SK-N-SH (cell line): Measurements from ENCODE around the gene CHAC1. TPM values are rescaled to one million over a fixed set of nuclear protein-coding genes. Genes with fewer than 3 reads are reported as not detected.

ENCODE experiments used
- CTCF ChIA-PET: fragments of 300-600, 350-600 bp; formaldehyde crosslinking; extraction: SDS; loops from one replicate; lab custom pipeline; 2021; lab: Yijun Ruan, JAX
- POLR2A ChIA-PET: fragments of 350-600 bp; sonication (Branson Sonifier 250); formaldehyde crosslinking; extraction: SDS; loops from one replicate; lab custom pipeline; 2020; ENCODE audit warnings: antibody characterized with exemption, inconsistent platforms; lab: Yijun Ruan, JAX
- DNase-seq: peaks from one replicate; pipeline ENCODE4 v3.0.0; 2012
- H2AFZ ChIP-seq: fragments of 200-600 bp; sonication (generic); 2 replicates; pipeline ENCODE4 v1.8.1; 2016; ENCODE audit warnings: antibody characterized with exemption, mild to moderate bottlenecking, low read depth
- H3F3A ChIP-seq: fragments of 200-600 bp; sonication (generic); replicated peaks from 2 replicates; pipeline ENCODE3; 2016; ENCODE audit warnings: antibody characterized with exemption, mild to moderate bottlenecking; ENCODE audit not compliant: insufficient read depth
- H3K27ac ChIP-seq, 2 experiments: fragments of 200-500 bp in 1 of 2; fragments of 200-600 bp in 1 of 2; sonication (Bioruptor generic) in 1 of 2; sonication (generic), shearing (Covaris generic) in 1 of 2; 2 replicates each; pipeline versions ENCODE4 v1.5.1 to v1.6.1; 2014 to 2016; ENCODE audit warnings: low read depth in 2 of 2, inconsistent platforms in 1 of 2, low read length in 1 of 2, mild to moderate bottlenecking in 1 of 2, mixed read lengths in 1 of 2
- H3K27me3 ChIP-seq: fragments of 200-600 bp; sonication (generic), shearing (Covaris generic); 2 replicates; pipeline ENCODE4 v1.6.1; 2016; ENCODE audit warnings: mixed run types; ENCODE audit not compliant: insufficient read depth
- H3K36me3 ChIP-seq, 2 experiments: fragments of 200-500 bp in 1 of 2; fragments of 200-600 bp in 1 of 2; sonication (Bioruptor generic) in 1 of 2; sonication (generic) in 1 of 2; replicated peaks in 1 of 2; 2 replicates each; pipeline versions ENCODE3 to v1.5.1; 2014 to 2016; ENCODE audit warnings: low read length in 1 of 2, mild to moderate bottlenecking in 1 of 2; ENCODE audit not compliant: insufficient read depth in 2 of 2, control insufficient read depth in 1 of 2
- H3K4me1 ChIP-seq, 2 experiments: fragments of 200-500 bp in 1 of 2; fragments of 200-600 bp in 1 of 2; sonication (Bioruptor generic) in 1 of 2; sonication (generic), shearing (Covaris generic) in 1 of 2; 2 replicates each; pipeline versions ENCODE4 v1.5.1 to v1.6.1; 2014 to 2016; ENCODE audit warnings: low read depth in 1 of 2, low read length in 1 of 2, mixed run types in 1 of 2; ENCODE audit not compliant: insufficient read depth in 2 of 2, control insufficient read depth in 1 of 2
- H3K4me2 ChIP-seq: fragments of 200-600 bp; sonication (generic), shearing (Covaris generic); 2 replicates; pipeline ENCODE4 v1.6.1; 2017; ENCODE audit warnings: mixed run types
- H3K4me3 ChIP-seq, 2 experiments: fragments of 200-500 bp in 1 of 2; fragments of 200-600 bp in 1 of 2; sonication (Bioruptor generic) in 1 of 2; sonication (generic), shearing (Covaris generic) in 1 of 2; 2 replicates each; pipeline versions ENCODE4 v1.5.1 to v1.8.1; 2014 to 2016; ENCODE audit warnings: low read depth in 2 of 2, inconsistent platforms in 1 of 2, low read length in 1 of 2, mild to moderate bottlenecking in 1 of 2, mixed read lengths in 1 of 2, moderate library complexity in 1 of 2
- H3K79me2 ChIP-seq: fragments of 200-600 bp; sonication (generic); 2 replicates; pipeline ENCODE4 v1.8.1; 2017; ENCODE audit warnings: mild to moderate bottlenecking; ENCODE audit not compliant: insufficient read depth
- H3K9ac ChIP-seq: fragments of 200-600 bp; sonication (generic); 2 replicates; pipeline ENCODE4 v1.6.1; 2017; ENCODE audit warnings: mixed run types
- H3K9me2 ChIP-seq: fragments of 200-600 bp; sonication (generic); 2 replicates; pipeline ENCODE4 v1.6.1; 2017; ENCODE audit warnings: mixed run types
- H3K9me3 ChIP-seq: fragments of 200-600 bp; sonication (generic); 2 replicates; pipeline ENCODE4 v1.6.1; 2017; ENCODE audit warnings: mixed run types, mild to moderate bottlenecking, moderate library complexity
- H4K20me1 ChIP-seq: fragments of 200-600 bp; sonication (generic); 2 replicates; pipeline ENCODE4 v1.6.1; 2017; ENCODE audit warnings: mild to moderate bottlenecking, mixed run types; ENCODE audit not compliant: insufficient read depth
- CTCF ChIP-seq: fragments of 200-600 bp; sonication (generic); IDR thresholded peaks from 2 replicates; pipeline ENCODE4 v1.6.1; 2017; ENCODE audit warnings: antibody characterized with exemption, mild to moderate bottlenecking, moderate library complexity
- ELF1 ChIP-seq: IDR thresholded peaks from 2 replicates; pipeline ENCODE4 v1.4.0; 2012
- EZH2phosphoT487 ChIP-seq: fragments of 200-600 bp; sonication (generic); IDR thresholded peaks from 2 replicates; pipeline ENCODE4 v1.6.1; 2017; ENCODE audit warnings: low read depth, mixed run types, mild to moderate bottlenecking, antibody characterized with exemption, moderate library complexity, borderline replicate concordance
- FOXM1 ChIP-seq: IDR thresholded peaks from 2 replicates; pipeline ENCODE4 v1.4.0; 2012; ENCODE audit warnings: low read depth, mild to moderate bottlenecking
- GABPA ChIP-seq: IDR thresholded peaks from 2 replicates; pipeline ENCODE4 v1.4.0; 2012; ENCODE audit warnings: low read depth, mild to moderate bottlenecking
- GATA2 ChIP-seq: sonication (generic); formaldehyde crosslinking; IDR thresholded peaks from 2 replicates; pipeline ENCODE4 v1.5.0; 2020; ENCODE audit warnings: mild to moderate bottlenecking, missing genetic modification reagents
- JUND ChIP-seq: IDR thresholded peaks from 2 replicates; pipeline ENCODE4 v1.4.0; 2012
- MAX ChIP-seq: IDR thresholded peaks from 2 replicates; pipeline ENCODE4 v1.4.0; 2012; ENCODE audit warnings: low read depth
- MEF2A ChIP-seq: IDR thresholded peaks from 2 replicates; pipeline ENCODE4 v1.4.0; 2012; ENCODE audit warnings: low read depth, borderline replicate concordance
- MXI1 ChIP-seq: IDR thresholded peaks from 2 replicates; pipeline ENCODE4 v1.6.1; 2012; ENCODE audit warnings: mild to moderate bottlenecking, low read depth, low read length, improper control_type of control experiment
- NFIC ChIP-seq: IDR thresholded peaks from 2 replicates; pipeline ENCODE4 v1.4.0; 2012; ENCODE audit warnings: borderline replicate concordance
- NRF1 ChIP-seq: IDR thresholded peaks from 2 replicates; pipeline ENCODE4 v1.6.1; 2012; ENCODE audit warnings: low read depth, mild to moderate bottlenecking, low read length
- PBX3 ChIP-seq: IDR thresholded peaks from 2 replicates; pipeline ENCODE4; 2012
- POLR2AphosphoS5 ChIP-seq: IDR thresholded peaks from 2 replicates; pipeline ENCODE4 v1.6.1; 2012; ENCODE audit warnings: low read depth, low read length
- RCOR1 ChIP-seq: fragments of 150-350 bp; IDR thresholded peaks from 2 replicates; pipeline ENCODE4 v1.6.1; 2017; ENCODE audit warnings: antibody characterized with exemption, low read length
- RFX5 ChIP-seq: IDR thresholded peaks from 2 replicates; pipeline ENCODE4 v1.6.1; 2012; ENCODE audit warnings: mild to moderate bottlenecking, improper control_type of control experiment, low read length
- TCF12 ChIP-seq: IDR thresholded peaks from 2 replicates; pipeline ENCODE4 v1.4.0; 2012
- TEAD4 ChIP-seq: IDR thresholded peaks from 2 replicates; pipeline ENCODE4 v1.4.0; 2012; ENCODE audit warnings: mild to moderate bottlenecking, borderline replicate concordance; ENCODE audit not compliant: insufficient read depth
- USF2 ChIP-seq: fragments of 150-350 bp; IDR thresholded peaks from 2 replicates; pipeline ENCODE4 v1.6.1; 2017; ENCODE audit warnings: antibody characterized with exemption, low read length, low read depth, borderline replicate concordance
- YY1 ChIP-seq: IDR thresholded peaks from 2 replicates; pipeline ENCODE4 v1.4.0; 2012; ENCODE audit warnings: low read depth, mild to moderate bottlenecking
- WGBS: methylation state at CpG from one replicate; pipeline ENCODE4 v1.1.6; 2017; ENCODE audit warnings: low lambda C conversion rate; 5-methylcytosine and 5-hydroxymethylcytosine counted together
- polyA plus RNA-seq, 3 experiments: library from polyadenylated mRNA; depleted of rRNA; stranded (reverse); fragments of >200 nt; gene quantifications; 2 replicates each; pipeline ENCODE4 v1.2.3, GENCODE V29; 2012
- TF ChIP-seq, protein P1 (sequence below): fragments of 150-350 bp; IDR thresholded peaks from 2 replicates; pipeline ENCODE4 v1.6.1; 2016; ENCODE audit warnings: mild to moderate bottlenecking, low read depth, low read length
- TF ChIP-seq, protein P2 (sequence below): IDR thresholded peaks from 2 replicates; pipeline ENCODE4 v1.4.0; 2012; ENCODE audit warnings: low read depth, borderline replicate concordance

Gene CHAC1
- polyA plus RNA-seq, 1 of the 3 experiments (the other 2 are of a cell fraction), result 9.3 TPM

DNA sequence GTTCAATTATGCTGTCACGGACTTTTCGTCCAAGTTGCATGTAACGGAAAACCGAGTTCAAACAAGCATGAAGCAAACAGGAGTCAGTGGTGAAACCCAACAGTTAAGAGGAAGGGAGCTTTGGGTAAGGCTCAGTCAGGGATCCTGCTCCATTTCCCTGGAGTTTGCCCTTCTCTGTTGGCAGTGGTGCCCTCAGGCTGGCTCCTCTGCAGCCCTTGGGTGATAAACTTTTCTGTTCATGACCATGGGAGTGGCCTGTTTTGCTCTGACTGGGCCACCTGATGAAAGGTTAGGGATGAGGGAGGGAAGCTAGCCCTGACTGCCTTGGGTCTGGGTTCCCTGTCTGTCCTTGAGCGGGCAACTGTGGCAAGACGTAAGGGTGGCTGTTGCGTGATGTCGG is 16.1 kb downstream of the CHAC1 start:
- 97% methylated on average over 8 of the region's 8 CpGs for WGBS

GRCh38 chr15:40974879-40975278 is 21.6 kb downstream of the CHAC1 start:
- Histone ChIP-seq H3K9ac (no peak overlapping the region), H3F3A (peaks cover 3% of the 10 kb centered on the region), H3K4me3 (no peak overlapping the region), H3K27ac (no peak overlapping the region), H3K4me2 (no peak overlapping the region), H3K9me2 (no peaks in the 10 kb centered on the region), H3K36me3 (peaks cover 32 to 43% of the 10 kb centered on the region in 2 experiments), H3K9me3 (no peaks in the 10 kb centered on the region), H3K27me3 (no peaks in the 10 kb centered on the region), H3K79me2 (no peaks in the 10 kb centered on the region), H2AFZ (no peak overlapping the region), H3K4me1 (no peaks in the 10 kb centered on the region), H4K20me1 (no peaks in the 10 kb centered on the region)
- WGBS, result 95% methylated on average over 4 of the region's 4 CpGs
- ChIA-PET POLR2A (interaction anchor here (1.0 kb wide), 1 partner anchor 21 kb away, joined by 3 read pairs; no protein-coding TSS in a partner anchor), CTCF (interaction anchor here (0.7 to 2.7 kb wide), 4 partner anchors 33 to 210 kb away, joined by 3 to 17 read pairs (median 3); no protein-coding TSS in a partner anchor)
- no peak for DNase-seq
- TF ChIP-seq MAX (no peak), ELF1 (no peak), RFX5 (no peak), MXI1 (no peak), MEF2A (no peak), GABPA (no peak), YY1 (no peak), RCOR1 (no peak), GATA2 (CRISPR knock-in tag) (no peak), NFIC (no peak), PBX3 (no peak), FOXM1 (no peak), NRF1 (no peak), CTCF (no peak), TCF12 (no peak), POLR2AphosphoS5 (no peak)
- TF ChIP-seq, protein P1, sequence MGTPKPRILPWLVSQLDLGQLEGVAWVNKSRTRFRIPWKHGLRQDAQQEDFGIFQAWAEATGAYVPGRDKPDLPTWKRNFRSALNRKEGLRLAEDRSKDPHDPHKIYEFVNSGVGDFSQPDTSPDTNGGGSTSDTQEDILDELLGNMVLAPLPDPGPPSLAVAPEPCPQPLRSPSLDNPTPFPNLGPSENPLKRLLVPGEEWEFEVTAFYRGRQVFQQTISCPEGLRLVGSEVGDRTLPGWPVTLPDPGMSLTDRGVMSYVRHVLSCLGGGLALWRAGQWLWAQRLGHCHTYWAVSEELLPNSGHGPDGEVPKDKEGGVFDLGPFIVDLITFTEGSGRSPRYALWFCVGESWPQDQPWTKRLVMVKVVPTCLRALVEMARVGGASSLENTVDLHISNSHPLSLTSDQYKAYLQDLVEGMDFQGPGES, result no peak
- TF ChIP-seq, protein P2, sequence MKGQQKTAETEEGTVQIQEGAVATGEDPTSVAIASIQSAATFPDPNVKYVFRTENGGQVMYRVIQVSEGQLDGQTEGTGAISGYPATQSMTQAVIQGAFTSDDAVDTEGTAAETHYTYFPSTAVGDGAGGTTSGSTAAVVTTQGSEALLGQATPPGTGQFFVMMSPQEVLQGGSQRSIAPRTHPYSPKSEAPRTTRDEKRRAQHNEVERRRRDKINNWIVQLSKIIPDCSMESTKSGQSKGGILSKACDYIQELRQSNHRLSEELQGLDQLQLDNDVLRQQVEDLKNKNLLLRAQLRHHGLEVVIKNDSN, result no peak

More for the DNA sequence above, 16.1 kb downstream of the CHAC1 start:
- H4K20me1 ChIP-seq, result no peaks in the 10 kb centered on the region
- no peak for DNase-seq
- no peaks in the 10 kb centered on the region for H3K9me2 ChIP-seq
- TF ChIP-seq EZH2phosphoT487 (no peak), TEAD4 (no peak), GABPA (no peak), JUND (no peak), MXI1 (no peak), USF2 (no peak)
- TF ChIP-seq, protein P2, result no peak
- no peak overlapping the region for H3K4me3 ChIP-seq
- H3F3A ChIP-seq, result peaks cover 7% of the 10 kb centered on the region
- no peak overlapping the region for H3K9ac ChIP-seq
- H3K27ac ChIP-seq, result no peak overlapping the region
- peaks cover 0 to 9% of the 10 kb centered on the region in 2 experiments; a peak in 1 of 4 replicates for H3K4me1 ChIP-seq
- H2AFZ ChIP-seq, result no peak overlapping the region
- H3K27me3 ChIP-seq, result no peaks in the 10 kb centered on the region
- H3K4me2 ChIP-seq, result no peak overlapping the region
- no peaks in the 10 kb centered on the region for H3K79me2 ChIP-seq
- ChIA-PET POLR2A (no interaction called here), CTCF (interaction anchor here (0.9 to 3.3 kb wide), 3 partner anchors 27 to 64 kb away, joined by 4 to 10 read pairs (median 7); no protein-coding TSS in a partner anchor)
- H3K36me3 ChIP-seq, result peaks cover under 1 to 3% of the 10 kb centered on the region in 2 experiments
- H3K9me3 ChIP-seq, result no peaks in the 10 kb centered on the region
